PFSK-1 (cell line): ENCODE results near the gene TMEM87B.

Source experiments
- FOXP2 ChIP-seq: optimal IDR thresholded peaks from 2 replicates; pipeline ENCODE3; 2011; ENCODE audit warnings: borderline replicate concordance, control low read depth, inconsistent platforms; ENCODE audit not compliant: insufficient read depth; ENCODE audit errors: extremely low read length, extremely low read depth
- POLR2AphosphoS5 ChIP-seq: IDR thresholded peaks from 2 replicates; pipeline ENCODE4 v1.6.1; 2012; ENCODE audit warnings: low read depth, mild to moderate bottlenecking, control low read depth, low read length, moderate library complexity
- REST ChIP-seq, 2 experiments: IDR thresholded peaks; 2 replicates each; pipeline versions ENCODE4 v1.6.1 to v1.8.0; 2011 to 2012; ENCODE audit warnings: low read depth in 2 of 2, low read length in 2 of 2, control low read depth in 1 of 2, inconsistent platforms in 1 of 2, mild to moderate bottlenecking in 1 of 2, moderate library complexity in 1 of 2; ENCODE audit not compliant: insufficient read depth in 1 of 2
- SIN3A ChIP-seq: IDR thresholded peaks from 2 replicates; pipeline ENCODE4 v1.6.1; 2012; ENCODE audit warnings: mild to moderate bottlenecking, low read length, moderate library complexity, borderline replicate concordance; ENCODE audit not compliant: insufficient read depth
- TAF1 ChIP-seq: IDR thresholded peaks from 2 replicates; pipeline ENCODE4 v1.6.1; 2012; ENCODE audit warnings: low read length, control low read depth, borderline replicate concordance; ENCODE audit not compliant: insufficient read depth

TMEM87B gene

DNA sequence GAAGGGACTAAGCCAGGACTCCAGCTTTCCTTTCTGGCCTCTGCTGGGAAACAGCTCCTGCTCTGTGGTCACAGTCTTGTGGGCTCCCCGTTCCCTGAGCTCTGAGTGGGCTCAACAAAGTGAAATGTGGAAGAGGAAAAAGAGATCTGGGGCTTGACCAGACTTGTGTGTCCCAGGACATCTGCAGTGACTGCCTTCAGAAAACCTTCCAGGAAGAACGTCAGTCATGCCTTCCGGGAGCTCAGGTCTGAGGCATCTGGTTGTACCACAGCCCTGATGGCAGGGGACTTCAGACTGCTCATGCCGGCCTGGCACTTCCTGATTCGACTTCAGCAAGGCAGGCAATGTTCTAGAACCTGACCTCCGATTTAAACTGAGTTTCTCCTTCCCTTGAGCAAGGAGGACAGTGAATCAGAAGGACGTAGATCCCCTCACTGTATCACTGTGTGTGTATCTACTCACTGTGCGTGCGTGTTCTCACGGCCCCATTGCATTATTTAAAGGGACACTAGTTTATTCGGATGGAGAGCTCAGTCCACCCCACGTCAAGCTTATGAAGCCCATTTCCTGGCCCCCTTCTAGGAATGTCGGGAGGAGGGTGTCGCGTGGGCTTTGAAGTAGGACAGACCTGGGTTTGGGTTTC lies 82.6 kb downstream of the TMEM87B start:
- no peak for TF ChIP-seq FOXP2
- no peak for TF ChIP-seq POLR2AphosphoS5
- TF ChIP-seq TAF1 = no peak
- TF ChIP-seq REST (IDR thresholded peaks at IDR 0.05; ENCODE audit: insufficient read depth in 1 of 2, low read depth in 2 of 2, low read length in 2 of 2) = no peak
- no peak for TF ChIP-seq SIN3A

DNA sequence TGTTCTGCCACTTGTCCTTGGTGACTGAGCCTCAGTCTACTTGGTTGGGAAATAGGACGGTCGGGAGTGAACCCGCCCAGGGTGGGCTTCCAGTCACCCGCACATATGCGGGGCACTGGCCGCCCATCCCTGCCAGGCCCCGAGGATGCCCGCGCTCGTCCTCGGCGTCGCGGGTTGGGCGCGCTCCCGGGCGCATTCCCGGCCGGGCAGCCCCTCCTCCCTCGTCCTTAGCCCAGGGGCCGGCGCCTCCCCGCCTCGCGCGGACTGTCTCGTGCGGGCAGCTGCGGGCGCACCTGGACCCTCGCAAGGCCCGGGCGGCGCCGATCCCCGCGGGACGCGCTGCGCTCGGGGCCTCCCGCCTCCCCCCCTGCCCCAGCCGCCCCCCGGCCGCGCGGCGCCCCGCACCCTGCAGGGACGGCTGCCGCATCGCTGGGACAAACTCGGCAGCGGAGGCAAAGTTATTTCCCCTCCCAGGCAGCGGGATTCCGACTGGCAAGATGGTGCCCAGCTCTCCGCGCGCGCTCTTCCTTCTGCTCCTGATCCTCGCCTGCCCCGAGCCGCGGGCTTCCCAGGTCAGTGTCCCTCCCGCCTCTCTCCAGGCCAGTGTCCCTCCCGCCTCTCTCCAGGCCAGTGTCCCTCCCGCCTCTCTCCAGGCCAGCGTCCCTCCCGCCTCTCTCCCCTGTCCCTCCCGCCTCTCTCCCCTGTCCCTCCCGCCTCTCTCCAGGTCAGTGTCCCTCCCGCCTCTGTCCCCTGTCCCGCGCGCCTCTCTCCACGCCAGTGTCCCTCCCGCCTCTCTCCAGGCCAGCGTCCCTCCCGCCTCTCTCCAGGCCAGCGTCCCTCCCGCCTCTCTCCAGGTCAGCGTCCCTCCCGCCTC lies 83.3 kb downstream of the TMEM87B start, which contains the start of gene FBLN7:
FBLN7 (plus strand) TSS at position 227 of the 874 bp plus-strand sequence; CDS start at position 498, 271 bp downstream.
- no peak for TF ChIP-seq REST (IDR thresholded peaks at IDR 0.05; ENCODE audit: insufficient read depth in 1 of 2, low read depth in 2 of 2, low read length in 2 of 2)
- no peak for TF ChIP-seq TAF1
- TF ChIP-seq POLR2AphosphoS5 = no peak
- no peak for TF ChIP-seq SIN3A
- no peak for TF ChIP-seq FOXP2

DNA sequence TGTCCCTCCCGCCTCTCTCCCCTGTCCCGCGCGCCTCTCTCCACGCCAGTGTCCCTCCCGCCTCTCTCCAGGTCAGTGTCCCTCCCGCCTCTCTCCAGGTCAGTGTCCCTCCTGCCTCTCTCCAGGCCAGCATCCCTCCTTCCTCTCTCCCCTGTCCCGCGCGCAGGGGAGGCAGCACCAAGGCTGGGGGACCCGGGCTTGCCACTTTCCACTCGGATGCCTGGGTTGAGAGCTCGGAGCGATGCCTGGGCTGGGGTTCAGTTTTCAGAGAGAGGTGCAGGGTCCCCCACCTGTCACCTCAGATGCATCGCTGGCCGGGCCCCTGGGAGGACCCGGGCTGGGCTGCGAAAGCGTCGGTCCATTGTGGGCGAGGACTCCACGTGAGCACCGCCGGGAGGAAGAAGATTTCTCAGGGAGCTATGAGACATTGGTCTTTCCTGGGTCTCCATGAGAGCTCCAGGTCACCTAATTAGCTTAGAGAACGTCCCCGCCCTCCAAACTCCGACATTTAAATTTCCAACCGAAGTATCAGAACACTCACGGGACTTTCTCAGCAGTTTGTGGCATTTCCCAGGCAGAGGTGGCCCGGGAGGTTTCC lies 85.2 kb downstream of the TMEM87B start:
- TF ChIP-seq TAF1 (no peak), REST (IDR thresholded peaks at IDR 0.05; ENCODE audit: insufficient read depth in 1 of 2, low read depth in 2 of 2, low read length in 2 of 2) (no peak)

DNA sequence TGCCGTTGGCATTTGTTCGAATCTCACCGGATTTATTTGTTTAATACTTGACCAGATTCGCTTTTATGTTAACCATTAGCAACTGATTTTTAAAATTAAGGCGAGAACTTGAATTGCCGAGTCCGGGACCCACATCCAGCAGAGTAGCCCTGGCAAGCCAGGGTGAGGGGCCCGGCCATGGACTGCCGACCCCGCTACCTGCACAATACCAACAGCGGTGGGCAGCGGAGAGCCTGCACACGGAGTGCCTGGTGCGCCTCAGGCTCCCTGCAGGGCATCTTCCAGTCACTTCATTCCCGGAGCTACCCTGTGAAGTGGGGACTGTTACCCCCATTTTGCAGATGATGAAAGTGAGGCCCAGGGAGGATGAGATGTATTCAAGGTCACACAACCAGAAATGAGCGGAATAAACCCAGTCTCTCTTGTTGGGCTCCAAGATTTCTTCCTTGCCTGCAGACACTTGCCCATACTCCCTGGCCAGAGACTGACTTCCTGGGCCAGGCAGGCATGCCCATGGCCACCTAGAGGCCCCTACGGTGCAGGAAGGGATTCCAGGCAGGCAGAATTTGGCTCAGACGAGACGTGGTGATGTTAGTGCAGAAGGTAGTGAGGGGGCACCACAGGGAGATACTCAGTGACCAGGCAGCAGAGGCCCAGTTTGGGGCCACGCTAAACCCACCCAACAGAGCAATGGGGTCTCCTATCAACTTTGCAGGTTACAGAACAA lies 86.0 kb downstream of the TMEM87B start:
- TF ChIP-seq POLR2AphosphoS5 (no peak), SIN3A (no peak), REST (IDR thresholded peaks at IDR 0.05; ENCODE audit: insufficient read depth in 1 of 2, low read depth in 2 of 2, low read length in 2 of 2) (no peak), TAF1 (no peak), FOXP2 (no peak)
